GM12873 (cell line): Measurements from ENCODE around the gene LETMD1.

Source experiments
- TF ChIP-seq, protein P1 (sequence below): IDR thresholded peaks from 2 replicates; pipeline ENCODE4 v1.5.1; 2012; ENCODE audit warnings: low read depth, mild to moderate bottlenecking, moderate library complexity, low read length, control low read depth; ENCODE audit not compliant: insufficient read depth; ENCODE audit errors: missing control alignments

LETMD1 gene

DNA sequence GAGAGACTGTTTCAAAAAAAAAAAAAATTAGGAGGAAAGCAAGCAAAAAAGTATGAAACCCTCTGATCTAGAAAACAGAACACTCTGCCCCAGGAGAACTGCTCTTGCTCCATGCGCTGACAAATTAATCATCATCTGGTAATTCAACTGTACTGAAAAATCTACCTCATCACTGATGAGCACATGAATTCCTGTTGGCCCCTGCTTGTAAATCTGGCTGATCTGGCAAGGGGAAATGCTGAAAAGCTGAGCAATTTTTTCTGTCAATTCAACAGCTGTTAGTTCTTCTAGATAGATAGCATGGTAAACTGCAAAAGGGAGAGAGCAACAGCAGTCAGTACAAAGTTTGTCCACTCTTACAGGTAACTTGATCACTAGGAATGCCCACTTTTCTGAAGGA is 50.5 kb downstream of the LETMD1 start:
- TF ChIP-seq, protein P1, sequence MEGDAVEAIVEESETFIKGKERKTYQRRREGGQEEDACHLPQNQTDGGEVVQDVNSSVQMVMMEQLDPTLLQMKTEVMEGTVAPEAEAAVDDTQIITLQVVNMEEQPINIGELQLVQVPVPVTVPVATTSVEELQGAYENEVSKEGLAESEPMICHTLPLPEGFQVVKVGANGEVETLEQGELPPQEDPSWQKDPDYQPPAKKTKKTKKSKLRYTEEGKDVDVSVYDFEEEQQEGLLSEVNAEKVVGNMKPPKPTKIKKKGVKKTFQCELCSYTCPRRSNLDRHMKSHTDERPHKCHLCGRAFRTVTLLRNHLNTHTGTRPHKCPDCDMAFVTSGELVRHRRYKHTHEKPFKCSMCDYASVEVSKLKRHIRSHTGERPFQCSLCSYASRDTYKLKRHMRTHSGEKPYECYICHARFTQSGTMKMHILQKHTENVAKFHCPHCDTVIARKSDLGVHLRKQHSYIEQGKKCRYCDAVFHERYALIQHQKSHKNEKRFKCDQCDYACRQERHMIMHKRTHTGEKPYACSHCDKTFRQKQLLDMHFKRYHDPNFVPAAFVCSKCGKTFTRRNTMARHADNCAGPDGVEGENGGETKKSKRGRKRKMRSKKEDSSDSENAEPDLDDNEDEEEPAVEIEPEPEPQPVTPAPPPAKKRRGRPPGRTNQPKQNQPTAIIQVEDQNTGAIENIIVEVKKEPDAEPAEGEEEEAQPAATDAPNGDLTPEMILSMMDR = no peak

DNA sequence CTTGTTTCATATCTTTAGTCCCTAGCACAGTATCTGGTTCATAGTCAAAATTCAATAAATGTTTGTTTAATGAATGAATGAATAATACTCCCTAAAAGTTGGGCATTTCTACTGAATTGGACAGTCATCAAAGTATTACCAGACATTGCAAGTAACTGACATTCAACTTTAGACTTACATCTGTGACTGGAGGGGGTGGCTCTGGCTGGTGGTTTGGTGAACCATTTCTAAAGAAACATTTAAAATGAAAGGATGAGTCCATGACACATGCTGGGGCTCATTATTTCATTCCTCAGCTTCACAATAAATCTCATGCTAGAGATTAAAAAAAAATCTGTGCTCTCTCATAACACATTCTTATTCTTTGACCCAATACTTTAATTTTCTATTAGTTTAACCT is 55.9 kb downstream of the LETMD1 start:
- TF ChIP-seq, protein P1 = no peak

DNA sequence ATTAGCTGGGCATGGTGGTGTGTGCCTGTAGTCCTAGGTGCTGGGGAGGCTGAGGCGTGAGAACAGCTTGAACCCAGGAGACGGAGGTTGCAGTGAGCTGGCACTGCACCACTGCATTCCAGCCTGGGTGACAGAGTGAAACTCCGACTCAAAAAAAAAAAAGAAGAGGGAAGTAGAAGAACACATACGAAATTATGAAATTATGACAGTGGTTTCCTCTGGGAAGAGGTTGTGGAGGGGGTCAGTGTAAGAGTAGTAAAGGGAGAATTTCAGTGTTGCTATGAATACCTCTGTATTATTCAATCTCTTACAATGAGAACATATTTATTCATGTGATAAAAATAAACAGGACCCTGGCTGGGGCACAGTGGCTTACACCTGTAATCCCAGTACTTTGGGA is 60.0 kb downstream of the LETMD1 start:
- TF ChIP-seq, protein P1 = no peak
